K562 (cell line): Measurements from ENCODE around the gene PPP4R3A. TPM values are rescaled to one million over a fixed set of nuclear protein-coding genes. Genes with fewer than 3 reads are reported as not detected.

Source experiments
- CBFA2T3 ChIP-seq: fragments of 450-650 bp; IDR thresholded peaks from 2 replicates; pipeline ENCODE4 v1.6.1; 2017
- CHD2 ChIP-seq: IDR thresholded peaks from 2 replicates; pipeline ENCODE4 v1.6.1; 2011; ENCODE audit warnings: low read depth, low read length
- DNMT1 ChIP-seq: fragments of 450-650 bp; IDR thresholded peaks from 2 replicates; pipeline ENCODE4 v1.6.1; 2016; ENCODE audit warnings: antibody characterized with exemption, mild to moderate bottlenecking
- JUND ChIP-seq, 2 experiments: IDR thresholded peaks; 2 replicates in 1 of 2; 3 replicates in 1 of 2; pipeline ENCODE4 v1.6.1; 2011; ENCODE audit warnings: borderline replicate concordance in 2 of 2, low read depth in 2 of 2, low read length in 2 of 2, improper control_type of control experiment in 1 of 2, missing biosample characterization in 1 of 2, missing genetic modification characterization in 1 of 2, missing genetic modification reagents in 1 of 2
- MEIS2 ChIP-seq: fragments of 450-650 bp; IDR thresholded peaks from 2 replicates; pipeline ENCODE4 v1.6.1; 2014; ENCODE audit warnings: mild to moderate bottlenecking; ENCODE audit not compliant: partially characterized antibody
- NCOA6 ChIP-seq: fragments of 450-650 bp; IDR thresholded peaks from 2 replicates; pipeline ENCODE4 v1.6.1; 2017; ENCODE audit warnings: mild to moderate bottlenecking
- NFATC3 ChIP-seq: fragments of 450-650 bp; IDR thresholded peaks from 2 replicates; pipeline ENCODE4 v1.6.1; 2017; ENCODE audit warnings: mild to moderate bottlenecking
- NR3C1 ChIP-seq: sonication (generic); formaldehyde crosslinking; IDR thresholded peaks from 2 replicates; pipeline ENCODE4 v1.8.1; 2022; ENCODE audit warnings: missing genetic modification reagents
- OTX1 ChIP-seq: fragments of 450-650 bp; formaldehyde crosslinking; IDR thresholded peaks from 2 replicates; pipeline ENCODE4 v1.4.0; 2022; ENCODE audit warnings: mild to moderate bottlenecking
- SAP30 ChIP-seq: fragments of 200-600 bp; sonication (generic); IDR thresholded peaks from 2 replicates; pipeline ENCODE4 v1.6.1; 2012; ENCODE audit warnings: borderline replicate concordance, low read depth, mild to moderate bottlenecking, moderate library complexity, low read length, control low read depth, inconsistent platforms; ENCODE audit not compliant: insufficient read depth, poor library complexity, severe bottlenecking
- SMARCA5 ChIP-seq: fragments of 450-650 bp; IDR thresholded peaks from 2 replicates; pipeline ENCODE4 v1.6.1; 2016
- SREBF2 ChIP-seq: sonication (generic); formaldehyde crosslinking; IDR thresholded peaks from 2 replicates; pipeline ENCODE4 v1.4.0; 2020; ENCODE audit warnings: mild to moderate bottlenecking, missing genetic modification reagents
- SRSF7 ChIP-seq: fragments of 200-400 bp; formaldehyde crosslinking; optimal IDR thresholded peaks from 2 replicates; pipeline ENCODE3; 2017; ENCODE audit warnings: mild to moderate bottlenecking, low read depth, low read length
- ZBTB17 ChIP-seq: fragments of 450-650 bp; formaldehyde crosslinking; IDR thresholded peaks from 2 replicates; pipeline ENCODE4 v1.4.0; 2020; ENCODE audit warnings: mild to moderate bottlenecking
- ZBTB7A ChIP-seq: IDR thresholded peaks from 2 replicates; pipeline ENCODE4 v1.6.1; 2011; ENCODE audit warnings: low read depth, mild to moderate bottlenecking, low read length, moderate library complexity, borderline replicate concordance; ENCODE audit not compliant: control insufficient read depth
- ZNF124 ChIP-seq: sonication (generic); formaldehyde crosslinking; IDR thresholded peaks from 2 replicates; pipeline ENCODE4 v1.8.1; 2022; ENCODE audit warnings: missing genetic modification reagents
- polyA plus RNA-seq, 8 experiments: library from polyadenylated mRNA; depleted of rRNA in 4 of 8; stranded (reverse) in 5 of 8; unstranded in 3 of 8; fragments of >200 nt; fragmentation: Nextera tagmentation in 2 of 8; fragmentation: Illumina TruSeq in 1 of 8; extraction: Ambion mirVana in 2 of 8; extraction: Trizol in 1 of 8; gene quantifications; 2 replicates each; pipeline versions ENCODE4 v1.2.1 to v1.2.3, GENCODE V29; 2011 to 2014; ENCODE audit warnings: inconsistent platforms in 1 of 8, missing spikeins in 1 of 8
- total RNA-seq, 7 experiments: library from RNA; depleted of rRNA in 6 of 7; stranded (reverse); fragments of >200 nt in 6 of 7; fragmentation: Illumina TruSeq in 2 of 7; extraction: Trizol in 2 of 7; gene quantifications; 2 replicates each; pipeline versions ENCODE4 v1.2.1 to v1.2.3, GENCODE V29; 2011 to 2021; ENCODE audit warnings: low replicate concordance in 1 of 7
- TF ChIP-seq, protein P1 (sequence below): sonication (generic); formaldehyde crosslinking; IDR thresholded peaks from 2 replicates; pipeline ENCODE4 v1.8.0; 2022; ENCODE audit warnings: mild to moderate bottlenecking, low read depth, missing genetic modification reagents
- TF ChIP-seq, protein P2 (sequence below): IDR thresholded peaks from 2 replicates; pipeline ENCODE4 v1.6.1; 2011; ENCODE audit warnings: borderline replicate concordance, low read depth, mild to moderate bottlenecking, moderate library complexity, low read length; ENCODE audit not compliant: insufficient read depth, poor library complexity, severe bottlenecking
- TF ChIP-seq, protein P3 (sequence below), 3 experiments: fragments of 200-800 bp in 1 of 3; fragments of 250-450 bp in 1 of 3; fragments of 450-650 bp in 1 of 3; sonication (Bioruptor Pico) in 1 of 3; sonication (Bioruptor generic) in 1 of 3; formaldehyde crosslinking in 1 of 3; IDR thresholded peaks; 2 replicates each; pipeline versions ENCODE4 v1.6.1 to v1.8.0; 2016 to 2022; ENCODE audit warnings: mild to moderate bottlenecking in 2 of 3, missing genetic modification characterization in 2 of 3, missing compliant biosample characterization in 1 of 3, moderate library complexity in 1 of 3

The PPP4R3A gene
- total and polyA plus RNA-seq, 9 of the 15 experiments (the other 6 are each of a cell fraction or from before 2014, with no cell fraction given), result 9.5 to 54.9 (median 44.9) TPM

DNA sequence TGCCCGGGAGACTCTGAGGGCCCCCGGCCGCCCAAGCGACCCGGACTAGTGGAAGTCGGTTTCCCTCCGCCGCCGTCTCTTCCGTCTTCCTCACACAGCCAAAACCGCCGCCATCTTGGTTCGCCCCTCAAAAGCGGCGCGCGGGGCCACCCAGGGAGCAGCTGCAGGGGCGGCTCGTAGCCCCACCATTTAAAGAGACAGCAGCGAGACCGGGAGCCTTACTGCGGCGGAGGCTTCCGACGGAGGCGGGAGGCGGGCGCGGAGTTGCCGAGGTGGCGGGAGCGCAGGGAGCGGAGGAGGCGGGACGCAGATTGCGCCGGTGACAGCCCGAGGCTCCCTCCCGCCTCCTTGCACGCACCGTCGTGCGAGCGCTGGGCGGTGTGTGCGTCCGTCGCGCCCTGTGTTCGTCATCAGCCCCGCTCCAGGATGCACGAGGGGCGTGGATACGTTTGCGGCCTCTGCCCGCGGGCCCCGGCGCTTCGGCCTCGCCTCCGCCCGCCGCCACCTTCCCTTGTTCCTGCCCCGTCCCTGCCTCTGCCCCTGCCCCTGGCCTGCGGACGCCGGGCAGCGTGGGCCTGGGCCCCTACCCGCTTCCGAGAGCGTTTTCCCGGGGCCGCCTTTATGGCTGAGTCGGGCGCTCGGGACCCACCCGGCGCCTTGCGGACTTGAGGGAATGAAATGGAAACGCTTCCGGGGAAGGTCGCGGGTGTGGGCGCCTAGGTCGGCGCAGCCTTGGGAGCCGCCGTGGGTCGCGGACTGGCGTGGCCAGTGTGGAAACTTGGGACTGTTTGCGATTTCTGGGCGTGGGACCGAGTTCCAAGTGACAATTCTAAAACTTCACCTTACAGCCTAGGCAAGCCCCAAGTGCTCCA, at the start of gene PPP4R3A (continued):
- TF ChIP-seq, protein P1, sequence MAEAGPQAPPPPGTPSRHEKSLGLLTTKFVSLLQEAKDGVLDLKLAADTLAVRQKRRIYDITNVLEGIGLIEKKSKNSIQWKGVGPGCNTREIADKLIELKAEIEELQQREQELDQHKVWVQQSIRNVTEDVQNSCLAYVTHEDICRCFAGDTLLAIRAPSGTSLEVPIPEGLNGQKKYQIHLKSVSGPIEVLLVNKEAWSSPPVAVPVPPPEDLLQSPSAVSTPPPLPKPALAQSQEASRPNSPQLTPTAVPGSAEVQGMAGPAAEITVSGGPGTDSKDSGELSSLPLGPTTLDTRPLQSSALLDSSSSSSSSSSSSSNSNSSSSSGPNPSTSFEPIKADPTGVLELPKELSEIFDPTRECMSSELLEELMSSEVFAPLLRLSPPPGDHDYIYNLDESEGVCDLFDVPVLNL (CRISPR knock-in tag), result peak; percentile 71; the same call in 1 of the 2 replicates
- TF ChIP-seq DNMT1, result no peak
- TF ChIP-seq ZBTB7A, result peak; percentile 14; the same call in 1 of the 2 replicates
- TF ChIP-seq ZBTB17 (CRISPR knock-in tag), result no peak
- no peak for TF ChIP-seq OTX1 (CRISPR knock-in tag)
- TF ChIP-seq SAP30, result peak; percentile 58
- peak; percentile 55 for TF ChIP-seq MEIS2
- TF ChIP-seq SRSF7, result no peak
- no peak for TF ChIP-seq JUND (IDR thresholded peaks at IDR 0.05; ENCODE audit: borderline replicate concordance, low read depth, low read length)
- no peak; the same call in 2 of the 3 replicates for TF ChIP-seq JUND (tag; IDR thresholded peaks at IDR 0.05; ENCODE audit: borderline replicate concordance, low read depth, low read length)
- TF ChIP-seq NR3C1 (CRISPR knock-in tag), result peak; percentile 29; the same call in 1 of the 2 replicates
- TF ChIP-seq SMARCA5, result no peak
- TF ChIP-seq NCOA6, result peak; percentile 79; the same call in 1 of the 2 replicates
- no peak for TF ChIP-seq CHD2
- TF ChIP-seq, protein P2, sequence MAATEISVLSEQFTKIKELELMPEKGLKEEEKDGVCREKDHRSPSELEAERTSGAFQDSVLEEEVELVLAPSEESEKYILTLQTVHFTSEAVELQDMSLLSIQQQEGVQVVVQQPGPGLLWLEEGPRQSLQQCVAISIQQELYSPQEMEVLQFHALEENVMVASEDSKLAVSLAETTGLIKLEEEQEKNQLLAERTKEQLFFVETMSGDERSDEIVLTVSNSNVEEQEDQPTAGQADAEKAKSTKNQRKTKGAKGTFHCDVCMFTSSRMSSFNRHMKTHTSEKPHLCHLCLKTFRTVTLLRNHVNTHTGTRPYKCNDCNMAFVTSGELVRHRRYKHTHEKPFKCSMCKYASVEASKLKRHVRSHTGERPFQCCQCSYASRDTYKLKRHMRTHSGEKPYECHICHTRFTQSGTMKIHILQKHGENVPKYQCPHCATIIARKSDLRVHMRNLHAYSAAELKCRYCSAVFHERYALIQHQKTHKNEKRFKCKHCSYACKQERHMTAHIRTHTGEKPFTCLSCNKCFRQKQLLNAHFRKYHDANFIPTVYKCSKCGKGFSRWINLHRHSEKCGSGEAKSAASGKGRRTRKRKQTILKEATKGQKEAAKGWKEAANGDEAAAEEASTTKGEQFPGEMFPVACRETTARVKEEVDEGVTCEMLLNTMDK, result no peak
- no peak for TF ChIP-seq CBFA2T3
- no peak for TF ChIP-seq NFATC3
- TF ChIP-seq SREBF2 (CRISPR knock-in tag), result no peak
- TF ChIP-seq ZNF124 (CRISPR knock-in tag), result no peak
- TF ChIP-seq, protein P3, sequence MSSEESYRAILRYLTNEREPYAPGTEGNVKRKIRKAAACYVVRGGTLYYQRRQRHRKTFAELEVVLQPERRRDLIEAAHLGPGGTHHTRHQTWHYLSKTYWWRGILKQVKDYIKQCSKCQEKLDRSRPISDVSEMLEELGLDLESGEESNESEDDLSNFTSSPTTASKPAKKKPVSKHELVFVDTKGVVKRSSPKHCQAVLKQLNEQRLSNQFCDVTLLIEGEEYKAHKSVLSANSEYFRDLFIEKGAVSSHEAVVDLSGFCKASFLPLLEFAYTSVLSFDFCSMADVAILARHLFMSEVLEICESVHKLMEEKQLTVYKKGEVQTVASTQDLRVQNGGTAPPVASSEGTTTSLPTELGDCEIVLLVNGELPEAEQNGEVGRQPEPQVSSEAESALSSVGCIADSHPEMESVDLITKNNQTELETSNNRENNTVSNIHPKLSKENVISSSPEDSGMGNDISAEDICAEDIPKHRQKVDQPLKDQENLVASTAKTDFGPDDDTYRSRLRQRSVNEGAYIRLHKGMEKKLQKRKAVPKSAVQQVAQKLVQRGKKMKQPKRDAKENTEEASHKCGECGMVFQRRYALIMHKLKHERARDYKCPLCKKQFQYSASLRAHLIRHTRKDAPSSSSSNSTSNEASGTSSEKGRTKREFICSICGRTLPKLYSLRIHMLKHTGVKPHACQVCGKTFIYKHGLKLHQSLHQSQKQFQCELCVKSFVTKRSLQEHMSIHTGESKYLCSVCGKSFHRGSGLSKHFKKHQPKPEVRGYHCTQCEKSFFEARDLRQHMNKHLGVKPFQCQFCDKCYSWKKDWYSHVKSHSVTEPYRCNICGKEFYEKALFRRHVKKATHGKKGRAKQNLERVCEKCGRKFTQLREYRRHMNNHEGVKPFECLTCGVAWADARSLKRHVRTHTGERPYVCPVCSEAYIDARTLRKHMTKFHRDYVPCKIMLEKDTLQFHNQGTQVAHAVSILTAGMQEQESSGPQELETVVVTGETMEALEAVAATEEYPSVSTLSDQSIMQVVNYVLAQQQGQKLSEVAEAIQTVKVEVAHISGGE (CRISPR knock-in tag; IDR thresholded peaks at IDR 0.05), result peak in 1 of 3 experiments; percentile 72; a peak in 2 of 6 replicates
